SK-N-SH (cell line): ENCODE measurements around the gene AHRR. TPM values are rescaled to one million over a fixed set of nuclear protein-coding genes. Genes with fewer than 3 reads are reported as not detected.

Experiments used
- CTCF ChIA-PET: fragments of 300-600, 350-600 bp; formaldehyde crosslinking; extraction: SDS; loops from one replicate; lab custom pipeline; 2021; lab: Yijun Ruan, JAX
- POLR2A ChIA-PET: fragments of 350-600 bp; sonication (Branson Sonifier 250); formaldehyde crosslinking; extraction: SDS; loops from one replicate; lab custom pipeline; 2020; ENCODE audit warnings: antibody characterized with exemption, inconsistent platforms; lab: Yijun Ruan, JAX
- DNase-seq: peaks from one replicate; pipeline ENCODE4 v3.0.0; 2012
- H2AFZ ChIP-seq: fragments of 200-600 bp; sonication (generic); 2 replicates; pipeline ENCODE4 v1.8.1; 2016; ENCODE audit warnings: antibody characterized with exemption, mild to moderate bottlenecking, low read depth
- H3F3A ChIP-seq: fragments of 200-600 bp; sonication (generic); replicated peaks from 2 replicates; pipeline ENCODE3; 2016; ENCODE audit warnings: antibody characterized with exemption, mild to moderate bottlenecking; ENCODE audit not compliant: insufficient read depth
- H3K27ac ChIP-seq, 2 experiments: fragments of 200-500 bp in 1 of 2; fragments of 200-600 bp in 1 of 2; sonication (Bioruptor generic) in 1 of 2; sonication (generic), shearing (Covaris generic) in 1 of 2; 2 replicates each; pipeline versions ENCODE4 v1.5.1 to v1.6.1; 2014 to 2016; ENCODE audit warnings: low read depth in 2 of 2, inconsistent platforms in 1 of 2, low read length in 1 of 2, mild to moderate bottlenecking in 1 of 2, mixed read lengths in 1 of 2
- H3K27me3 ChIP-seq: fragments of 200-600 bp; sonication (generic), shearing (Covaris generic); 2 replicates; pipeline ENCODE4 v1.6.1; 2016; ENCODE audit warnings: mixed run types; ENCODE audit not compliant: insufficient read depth
- H3K36me3 ChIP-seq, 2 experiments: fragments of 200-500 bp in 1 of 2; fragments of 200-600 bp in 1 of 2; sonication (Bioruptor generic) in 1 of 2; sonication (generic) in 1 of 2; replicated peaks in 1 of 2; 2 replicates each; pipeline versions ENCODE3 to v1.5.1; 2014 to 2016; ENCODE audit warnings: low read length in 1 of 2, mild to moderate bottlenecking in 1 of 2; ENCODE audit not compliant: insufficient read depth in 2 of 2, control insufficient read depth in 1 of 2
- H3K4me1 ChIP-seq, 2 experiments: fragments of 200-500 bp in 1 of 2; fragments of 200-600 bp in 1 of 2; sonication (Bioruptor generic) in 1 of 2; sonication (generic), shearing (Covaris generic) in 1 of 2; 2 replicates each; pipeline versions ENCODE4 v1.5.1 to v1.6.1; 2014 to 2016; ENCODE audit warnings: low read depth in 1 of 2, low read length in 1 of 2, mixed run types in 1 of 2; ENCODE audit not compliant: insufficient read depth in 2 of 2, control insufficient read depth in 1 of 2
- H3K4me2 ChIP-seq: fragments of 200-600 bp; sonication (generic), shearing (Covaris generic); 2 replicates; pipeline ENCODE4 v1.6.1; 2017; ENCODE audit warnings: mixed run types
- H3K4me3 ChIP-seq, 2 experiments: fragments of 200-500 bp in 1 of 2; fragments of 200-600 bp in 1 of 2; sonication (Bioruptor generic) in 1 of 2; sonication (generic), shearing (Covaris generic) in 1 of 2; 2 replicates each; pipeline versions ENCODE4 v1.5.1 to v1.8.1; 2014 to 2016; ENCODE audit warnings: low read depth in 2 of 2, inconsistent platforms in 1 of 2, low read length in 1 of 2, mild to moderate bottlenecking in 1 of 2, mixed read lengths in 1 of 2, moderate library complexity in 1 of 2
- H3K79me2 ChIP-seq: fragments of 200-600 bp; sonication (generic); 2 replicates; pipeline ENCODE4 v1.8.1; 2017; ENCODE audit warnings: mild to moderate bottlenecking; ENCODE audit not compliant: insufficient read depth
- H3K9ac ChIP-seq: fragments of 200-600 bp; sonication (generic); 2 replicates; pipeline ENCODE4 v1.6.1; 2017; ENCODE audit warnings: mixed run types
- H3K9me2 ChIP-seq: fragments of 200-600 bp; sonication (generic); 2 replicates; pipeline ENCODE4 v1.6.1; 2017; ENCODE audit warnings: mixed run types
- H3K9me3 ChIP-seq: fragments of 200-600 bp; sonication (generic); 2 replicates; pipeline ENCODE4 v1.6.1; 2017; ENCODE audit warnings: mixed run types, mild to moderate bottlenecking, moderate library complexity
- H4K20me1 ChIP-seq: fragments of 200-600 bp; sonication (generic); 2 replicates; pipeline ENCODE4 v1.6.1; 2017; ENCODE audit warnings: mild to moderate bottlenecking, mixed run types; ENCODE audit not compliant: insufficient read depth
- CHD2 ChIP-seq: fragments of 150-350 bp; IDR thresholded peaks from 2 replicates; pipeline ENCODE4 v1.6.1; 2018; ENCODE audit warnings: low read length; ENCODE audit not compliant: partially characterized antibody
- CTCF ChIP-seq: fragments of 200-600 bp; sonication (generic); IDR thresholded peaks from 2 replicates; pipeline ENCODE4 v1.6.1; 2017; ENCODE audit warnings: antibody characterized with exemption, mild to moderate bottlenecking, moderate library complexity
- ELF1 ChIP-seq: IDR thresholded peaks from 2 replicates; pipeline ENCODE4 v1.4.0; 2012
- FOXM1 ChIP-seq: IDR thresholded peaks from 2 replicates; pipeline ENCODE4 v1.4.0; 2012; ENCODE audit warnings: low read depth, mild to moderate bottlenecking
- GABPA ChIP-seq: IDR thresholded peaks from 2 replicates; pipeline ENCODE4 v1.4.0; 2012; ENCODE audit warnings: low read depth, mild to moderate bottlenecking
- GATA2 ChIP-seq: sonication (generic); formaldehyde crosslinking; IDR thresholded peaks from 2 replicates; pipeline ENCODE4 v1.5.0; 2020; ENCODE audit warnings: mild to moderate bottlenecking, missing genetic modification reagents
- MEF2A ChIP-seq: IDR thresholded peaks from 2 replicates; pipeline ENCODE4 v1.4.0; 2012; ENCODE audit warnings: low read depth, borderline replicate concordance
- MXI1 ChIP-seq: IDR thresholded peaks from 2 replicates; pipeline ENCODE4 v1.6.1; 2012; ENCODE audit warnings: mild to moderate bottlenecking, low read depth, low read length, improper control_type of control experiment
- NFIC ChIP-seq: IDR thresholded peaks from 2 replicates; pipeline ENCODE4 v1.4.0; 2012; ENCODE audit warnings: borderline replicate concordance
- NRF1 ChIP-seq: IDR thresholded peaks from 2 replicates; pipeline ENCODE4 v1.6.1; 2012; ENCODE audit warnings: low read depth, mild to moderate bottlenecking, low read length
- PBX3 ChIP-seq: IDR thresholded peaks from 2 replicates; pipeline ENCODE4; 2012
- RAD21 ChIP-seq: IDR thresholded peaks from 2 replicates; pipeline ENCODE4 v1.6.1; 2012; ENCODE audit warnings: mild to moderate bottlenecking, low read length
- RCOR1 ChIP-seq: fragments of 150-350 bp; IDR thresholded peaks from 2 replicates; pipeline ENCODE4 v1.6.1; 2017; ENCODE audit warnings: antibody characterized with exemption, low read length
- REST ChIP-seq: IDR thresholded peaks from 2 replicates; pipeline ENCODE4 v1.6.1; 2012; ENCODE audit warnings: mild to moderate bottlenecking, low read depth, low read length, moderate library complexity
- RFX5 ChIP-seq: IDR thresholded peaks from 2 replicates; pipeline ENCODE4 v1.6.1; 2012; ENCODE audit warnings: mild to moderate bottlenecking, improper control_type of control experiment, low read length
- SIN3A ChIP-seq: IDR thresholded peaks from 2 replicates; pipeline ENCODE4 v1.6.1; 2012; ENCODE audit warnings: low read depth, mild to moderate bottlenecking, low read length, moderate library complexity, borderline replicate concordance
- SMC3 ChIP-seq: IDR thresholded peaks from 2 replicates; pipeline ENCODE4 v1.6.1; 2012; ENCODE audit warnings: low read depth, low read length, improper control_type of control experiment
- TAF1 ChIP-seq: IDR thresholded peaks from 2 replicates; pipeline ENCODE4 v1.6.1; 2012; ENCODE audit warnings: low read depth, mild to moderate bottlenecking, low read length, moderate library complexity, borderline replicate concordance
- TCF12 ChIP-seq: IDR thresholded peaks from 2 replicates; pipeline ENCODE4 v1.4.0; 2012
- WGBS: methylation state at CpG from one replicate; pipeline ENCODE4 v1.1.6; 2017; ENCODE audit warnings: low lambda C conversion rate; 5-methylcytosine and 5-hydroxymethylcytosine counted together
- polyA plus RNA-seq, 3 experiments: library from polyadenylated mRNA; depleted of rRNA; stranded (reverse); fragments of >200 nt; gene quantifications; 2 replicates each; pipeline ENCODE4 v1.2.3, GENCODE V29; 2012

The AHRR gene
- polyA plus RNA-seq, 1 of the 3 experiments (the other 2 are of a cell fraction), result 0.71 TPM

- TF ChIP-seq MXI1, result no peak
- no peak for TF ChIP-seq PBX3
- TF ChIP-seq GABPA, result no peak
- TF ChIP-seq RAD21, result no peak
- TF ChIP-seq TCF12, result no peak
- TF ChIP-seq RCOR1, result no peak
- no peak for TF ChIP-seq SMC3
Measured at GRCh38 chr5:463952-464351, 142.4 kb downstream of the AHRR start (continued).

GRCh38 chr5:464446-464842, 142.9 kb downstream of the AHRR start:
- Histone ChIP-seq H3K27me3 (no peaks in the 10 kb centered on the region), H3K79me2 (no peaks in the 10 kb centered on the region), H3K27ac (no peak overlapping the region), H3K4me3 (no peak overlapping the region), H3K4me2 (no peak overlapping the region), H3K9me3 (no peaks in the 10 kb centered on the region), H3K36me3 (peaks cover 24 to 61% of the 10 kb centered on the region in 2 experiments), H3K4me1 (no peaks in the 10 kb centered on the region), H3K9ac (no peak overlapping the region), H2AFZ (no peak overlapping the region), H3K9me2 (no peaks in the 10 kb centered on the region), H3F3A (no peaks in the 10 kb centered on the region)
- WGBS, result 92% methylated on average over 14 of the region's 19 CpGs
- DNase-seq, result no peak
- CTCF ChIA-PET, result no interaction called here
- TF ChIP-seq RFX5 (no peak), NFIC (no peak), MEF2A (no peak)
- TF ChIP-seq, all 33 proteins: peak for 0
- POLR2A ChIA-PET, result no interaction called here
- no peaks in the 10 kb centered on the region for H4K20me1 ChIP-seq

GRCh38 chr5:464843-465590, 143.5 kb downstream of the AHRR start:
- H3K27me3 ChIP-seq, result no peaks in the 10 kb centered on the region
- no peak overlapping the region for H3K4me2 ChIP-seq
- CTCF ChIA-PET, result interaction anchor here (1.9 kb wide), 1 partner anchor 18 kb away, joined by 5 read pairs; no protein-coding TSS in a partner anchor
- H2AFZ ChIP-seq, result no peak overlapping the region
- no peaks in the 10 kb centered on the region for H3F3A ChIP-seq
- H3K27ac ChIP-seq, result no peak overlapping the region
- H4K20me1 ChIP-seq, result no peaks in the 10 kb centered on the region
- no peaks in the 10 kb centered on the region for H3K79me2 ChIP-seq
- POLR2A ChIA-PET, result no interaction called here
- H3K9ac ChIP-seq, result no peak overlapping the region
- H3K9me3 ChIP-seq, result no peaks in the 10 kb centered on the region
- H3K4me1 ChIP-seq, result no peaks in the 10 kb centered on the region
- H3K36me3 ChIP-seq, result peaks cover 21 to 59% of the 10 kb centered on the region in 2 experiments
- WGBS, result 96% methylated on average over 46 of the region's 63 CpGs
- H3K9me2 ChIP-seq, result no peaks in the 10 kb centered on the region
- DNase-seq, result no peak
- H3K4me3 ChIP-seq, result no peak overlapping the region
- TF ChIP-seq TCF12 (no peak), GATA2 (CRISPR knock-in tag) (no peak), REST (no peak), SMC3 (no peak), PBX3 (no peak), ELF1 (no peak), MEF2A (no peak), CTCF (no peak), TAF1 (no peak), FOXM1 (no peak), SIN3A (no peak), NRF1 (no peak), CHD2 (no peak)
